IPS-18a (cell line): Measurements from ENCODE around the gene PFN3.

Source experiments
- H3K27ac ChIP-seq: one replicate; pipeline ENCODE4 v1.5.1; 2013; ENCODE audit warnings: low read length
- H3K27me3 ChIP-seq: one replicate; pipeline ENCODE4 v1.6.1; 2013; ENCODE audit warnings: mild to moderate bottlenecking, low read length; ENCODE audit not compliant: control insufficient read depth, insufficient read depth
- H3K36me3 ChIP-seq: one replicate; pipeline ENCODE4 v1.6.1; 2013; ENCODE audit warnings: low read depth, low read length; ENCODE audit not compliant: control insufficient read depth
- H3K4me1 ChIP-seq: one replicate; pipeline ENCODE4 v1.6.1; 2013; ENCODE audit warnings: low read depth, low read length; ENCODE audit not compliant: control insufficient read depth
- H3K4me3 ChIP-seq: one replicate; pipeline ENCODE4 v1.5.1; 2013; ENCODE audit warnings: low read length
- H3K9ac ChIP-seq: one replicate; pipeline ENCODE4 v1.6.1; 2013; ENCODE audit warnings: mild to moderate bottlenecking, low read length, moderate library complexity
- H3K9me3 ChIP-seq: one replicate; pipeline ENCODE4 v1.6.1; 2013; ENCODE audit warnings: low read depth, low read length; ENCODE audit not compliant: control insufficient read depth

Gene PFN3

GRCh38 chr5:177433658-177434217, 33.3 kb upstream of the PFN3 start:
- H3K36me3 ChIP-seq, result peaks cover 34% of the 10 kb centered on the region
- H3K9me3 ChIP-seq, result no peaks in the 10 kb centered on the region
- no peak overlapping the region for H3K27ac ChIP-seq
- H3K27me3 ChIP-seq, result no peaks in the 10 kb centered on the region
- H3K9ac ChIP-seq, result no peak overlapping the region
- no peaks in the 10 kb centered on the region for H3K4me1 ChIP-seq
- H3K4me3 ChIP-seq, result no peak overlapping the region

GRCh38 chr5:177432839-177433657, 32.6 kb upstream of the PFN3 start:
- no peaks in the 10 kb centered on the region for H3K4me1 ChIP-seq
- no peak overlapping the region for H3K9ac ChIP-seq
- H3K36me3 ChIP-seq, result peaks cover 34% of the 10 kb centered on the region
- no peak overlapping the region for H3K4me3 ChIP-seq
- no peaks in the 10 kb centered on the region for H3K9me3 ChIP-seq
- no peaks in the 10 kb centered on the region for H3K27me3 ChIP-seq
- no peak overlapping the region for H3K27ac ChIP-seq

GRCh38 chr5:177432143-177432838, 31.8 kb upstream of the PFN3 start:
- H3K27ac ChIP-seq, result no peak overlapping the region
- H3K36me3 ChIP-seq, result peaks cover 34% of the 10 kb centered on the region
- H3K9ac ChIP-seq, result no peak overlapping the region
- H3K4me1 ChIP-seq, result peaks cover 5% of the 10 kb centered on the region
- no peaks in the 10 kb centered on the region for H3K9me3 ChIP-seq
- H3K4me3 ChIP-seq, result no peak overlapping the region
- no peaks in the 10 kb centered on the region for H3K27me3 ChIP-seq

GRCh38 chr5:177431317-177432142, 31.1 kb upstream of the PFN3 start:
- H3K4me3 ChIP-seq, result no peak overlapping the region
- H3K9ac ChIP-seq, result no peak overlapping the region
- no peaks in the 10 kb centered on the region for H3K9me3 ChIP-seq
- no peak overlapping the region for H3K27ac ChIP-seq
- peaks cover 31% of the 10 kb centered on the region for H3K36me3 ChIP-seq
- peaks cover 9% of the 10 kb centered on the region for H3K4me1 ChIP-seq
- no peaks in the 10 kb centered on the region for H3K27me3 ChIP-seq

- no peak overlapping the region for H3K27ac ChIP-seq
- no peak overlapping the region for H3K4me3 ChIP-seq
- no peaks in the 10 kb centered on the region for H3K27me3 ChIP-seq
- H3K9me3 ChIP-seq, result no peaks in the 10 kb centered on the region
- peaks cover 9% of the 10 kb centered on the region for H3K4me1 ChIP-seq
- peaks cover 31% of the 10 kb centered on the region for H3K36me3 ChIP-seq
- no peak overlapping the region for H3K9ac ChIP-seq
These were observed 30.5 kb upstream of the PFN3 start for GRCh38 chr5:177430972-177431316.

GRCh38 chr5:177430140-177430951, 29.9 kb upstream of the PFN3 start:
- no peak overlapping the region for H3K27ac ChIP-seq
- H3K9ac ChIP-seq, result no peak overlapping the region

GRCh38 chr5:177429248-177430040, 29.0 kb upstream of the PFN3 start:
- Histone ChIP-seq H3K9ac (no peak overlapping the region), H3K4me1 (peaks cover 12% of the 10 kb centered on the region)

More at GRCh38 chr5:177430140-177430951, 29.9 kb upstream of the PFN3 start:
- Histone ChIP-seq H3K27me3 (no peaks in the 10 kb centered on the region), H3K9me3 (no peaks in the 10 kb centered on the region), H3K36me3 (peaks cover 28% of the 10 kb centered on the region), H3K4me3 (no peak overlapping the region), H3K4me1 (peaks cover 12% of the 10 kb centered on the region)

GRCh38 chr5:177428574-177429217, 28.2 kb upstream of the PFN3 start:
- H3K4me1 ChIP-seq, result peaks cover 12% of the 10 kb centered on the region
- no peak overlapping the region for H3K4me3 ChIP-seq
- H3K27ac ChIP-seq, result no peak overlapping the region
- H3K9me3 ChIP-seq, result no peaks in the 10 kb centered on the region
- H3K9ac ChIP-seq, result no peak overlapping the region
- no peaks in the 10 kb centered on the region for H3K27me3 ChIP-seq
- peaks cover 13% of the 10 kb centered on the region for H3K36me3 ChIP-seq

More at GRCh38 chr5:177429248-177430040, 29.0 kb upstream of the PFN3 start:
- H3K27ac ChIP-seq, result no peak overlapping the region
- H3K4me3 ChIP-seq, result no peak overlapping the region
- peaks cover 21% of the 10 kb centered on the region for H3K36me3 ChIP-seq
- H3K27me3 ChIP-seq, result no peaks in the 10 kb centered on the region
- H3K9me3 ChIP-seq, result no peaks in the 10 kb centered on the region

GRCh38 chr5:177427919-177428573, 27.6 kb upstream of the PFN3 start:
- no peak overlapping the region for H3K27ac ChIP-seq
- H3K27me3 ChIP-seq, result no peaks in the 10 kb centered on the region
- H3K4me1 ChIP-seq, result peaks cover 12% of the 10 kb centered on the region

More at GRCh38 chr5:177427919-177428573, 27.6 kb upstream of the PFN3 start:
- peaks cover 8% of the 10 kb centered on the region for H3K36me3 ChIP-seq
- no peak overlapping the region for H3K9ac ChIP-seq
- no peaks in the 10 kb centered on the region for H3K9me3 ChIP-seq
- peak overlapping the region; percentile 73 for H3K4me3 ChIP-seq
